ENCODE results near the gene WDR35.

GRCh38 chr2:20012032-20012281 lies 22.1 kb upstream of the WDR35 start:
- TF ChIP-seq IRF2 (CRISPR knock-in tag; IDR thresholded peaks at IDR 0.05; ENCODE audit: borderline replicate concordance, low read depth) (no peak), CREM (CRISPR knock-in tag; IDR thresholded peaks at IDR 0.05) (no peak), CREB1 (CRISPR knock-in tag; IDR thresholded peaks at IDR 0.05) (no peak), SP1 (CRISPR knock-in tag; conservative IDR thresholded peaks at IDR 0.05) (no peak), PREB (CRISPR knock-in tag; IDR thresholded peaks at IDR 0.05; ENCODE audit: borderline replicate concordance) (no peak), NR3C1 (CRISPR knock-in tag; conservative IDR thresholded peaks at IDR 0.05; ENCODE audit: low read depth) (no peak), ELF4 (CRISPR knock-in tag; IDR thresholded peaks at IDR 0.05; ENCODE audit: low read depth) (no peak), NFYB (CRISPR knock-in tag; conservative IDR thresholded peaks at IDR 0.05; ENCODE audit: low read depth) (no peak)
- TF ChIP-seq, protein P1, sequence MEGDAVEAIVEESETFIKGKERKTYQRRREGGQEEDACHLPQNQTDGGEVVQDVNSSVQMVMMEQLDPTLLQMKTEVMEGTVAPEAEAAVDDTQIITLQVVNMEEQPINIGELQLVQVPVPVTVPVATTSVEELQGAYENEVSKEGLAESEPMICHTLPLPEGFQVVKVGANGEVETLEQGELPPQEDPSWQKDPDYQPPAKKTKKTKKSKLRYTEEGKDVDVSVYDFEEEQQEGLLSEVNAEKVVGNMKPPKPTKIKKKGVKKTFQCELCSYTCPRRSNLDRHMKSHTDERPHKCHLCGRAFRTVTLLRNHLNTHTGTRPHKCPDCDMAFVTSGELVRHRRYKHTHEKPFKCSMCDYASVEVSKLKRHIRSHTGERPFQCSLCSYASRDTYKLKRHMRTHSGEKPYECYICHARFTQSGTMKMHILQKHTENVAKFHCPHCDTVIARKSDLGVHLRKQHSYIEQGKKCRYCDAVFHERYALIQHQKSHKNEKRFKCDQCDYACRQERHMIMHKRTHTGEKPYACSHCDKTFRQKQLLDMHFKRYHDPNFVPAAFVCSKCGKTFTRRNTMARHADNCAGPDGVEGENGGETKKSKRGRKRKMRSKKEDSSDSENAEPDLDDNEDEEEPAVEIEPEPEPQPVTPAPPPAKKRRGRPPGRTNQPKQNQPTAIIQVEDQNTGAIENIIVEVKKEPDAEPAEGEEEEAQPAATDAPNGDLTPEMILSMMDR (IDR thresholded peaks at IDR 0.05): no peak
- TF ChIP-seq, protein P2, sequence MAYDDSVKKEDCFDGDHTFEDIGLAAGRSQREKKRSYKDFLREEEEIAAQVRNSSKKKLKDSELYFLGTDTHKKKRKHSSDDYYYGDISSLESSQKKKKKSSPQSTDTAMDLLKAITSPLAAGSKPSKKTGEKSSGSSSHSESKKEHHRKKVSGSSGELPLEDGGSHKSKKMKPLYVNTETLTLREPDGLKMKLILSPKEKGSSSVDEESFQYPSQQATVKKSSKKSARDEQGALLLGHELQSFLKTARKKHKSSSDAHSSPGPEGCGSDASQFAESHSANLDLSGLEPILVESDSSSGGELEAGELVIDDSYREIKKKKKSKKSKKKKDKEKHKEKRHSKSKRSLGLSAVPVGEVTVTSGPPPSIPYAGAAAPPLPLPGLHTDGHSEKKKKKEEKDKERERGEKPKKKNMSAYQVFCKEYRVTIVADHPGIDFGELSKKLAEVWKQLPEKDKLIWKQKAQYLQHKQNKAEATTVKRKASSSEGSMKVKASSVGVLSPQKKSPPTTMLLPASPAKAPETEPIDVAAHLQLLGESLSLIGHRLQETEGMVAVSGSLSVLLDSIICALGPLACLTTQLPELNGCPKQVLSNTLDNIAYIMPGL (CRISPR knock-in tag; IDR thresholded peaks at IDR 0.05): no peak
- TF ChIP-seq, protein P3, sequence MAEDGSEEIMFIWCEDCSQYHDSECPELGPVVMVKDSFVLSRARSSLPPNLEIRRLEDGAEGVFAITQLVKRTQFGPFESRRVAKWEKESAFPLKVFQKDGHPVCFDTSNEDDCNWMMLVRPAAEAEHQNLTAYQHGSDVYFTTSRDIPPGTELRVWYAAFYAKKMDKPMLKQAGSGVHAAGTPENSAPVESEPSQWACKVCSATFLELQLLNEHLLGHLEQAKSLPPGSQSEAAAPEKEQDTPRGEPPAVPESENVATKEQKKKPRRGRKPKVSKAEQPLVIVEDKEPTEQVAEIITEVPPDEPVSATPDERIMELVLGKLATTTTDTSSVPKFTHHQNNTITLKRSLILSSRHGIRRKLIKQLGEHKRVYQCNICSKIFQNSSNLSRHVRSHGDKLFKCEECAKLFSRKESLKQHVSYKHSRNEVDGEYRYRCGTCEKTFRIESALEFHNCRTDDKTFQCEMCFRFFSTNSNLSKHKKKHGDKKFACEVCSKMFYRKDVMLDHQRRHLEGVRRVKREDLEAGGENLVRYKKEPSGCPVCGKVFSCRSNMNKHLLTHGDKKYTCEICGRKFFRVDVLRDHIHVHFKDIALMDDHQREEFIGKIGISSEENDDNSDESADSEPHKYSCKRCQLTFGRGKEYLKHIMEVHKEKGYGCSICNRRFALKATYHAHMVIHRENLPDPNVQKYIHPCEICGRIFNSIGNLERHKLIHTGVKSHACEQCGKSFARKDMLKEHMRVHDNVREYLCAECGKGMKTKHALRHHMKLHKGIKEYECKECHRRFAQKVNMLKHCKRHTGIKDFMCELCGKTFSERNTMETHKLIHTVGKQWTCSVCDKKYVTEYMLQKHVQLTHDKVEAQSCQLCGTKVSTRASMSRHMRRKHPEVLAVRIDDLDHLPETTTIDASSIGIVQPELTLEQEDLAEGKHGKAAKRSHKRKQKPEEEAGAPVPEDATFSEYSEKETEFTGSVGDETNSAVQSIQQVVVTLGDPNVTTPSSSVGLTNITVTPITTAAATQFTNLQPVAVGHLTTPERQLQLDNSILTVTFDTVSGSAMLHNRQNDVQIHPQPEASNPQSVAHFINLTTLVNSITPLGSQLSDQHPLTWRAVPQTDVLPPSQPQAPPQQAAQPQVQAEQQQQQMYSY (CRISPR knock-in tag; IDR thresholded peaks at IDR 0.05): no peak
